Heart left ventricle (tissue), 16 donors: Measurements from ENCODE around the gene HBEGF. TPM values are rescaled to one million over a fixed set of nuclear protein-coding genes. Genes with fewer than 3 reads are reported as not detected.
A peak's percentile ranks its signal among the peaks of the same experiment; 100 is the strongest.

Experiments
- ATAC-seq, 4 donors: fragments of 200-7000 bp; cut with Tn5 transposase; one replicate each; pipeline ENCODE4 v1.9.1; 2020 to 2022; ENCODE audit warnings: moderate library complexity in 4 of 4, mild to moderate bottlenecking in 3 of 4, moderate number of reproducible peaks in 1 of 4
- DNase-seq, 5 donors: peaks; one replicate each; pipeline ENCODE4 v3.0.0-alpha.2; 2020
- H3K27ac ChIP-seq, 12 donors: fragments of 200-600 bp; sonication (generic) in 4 of 12; one replicate each; pipeline versions ENCODE4 v1.5.0 to v1.8.0; 2016 to 2022; ENCODE audit warnings: mild to moderate bottlenecking in 2 of 12
- H3K27me3 ChIP-seq, 9 donors: fragments of 200-600 bp; sonication (generic) in 2 of 9; one replicate each; pipeline versions ENCODE4 v1.5.1 to v1.8.0; 2016 to 2022; ENCODE audit warnings: mild to moderate bottlenecking in 3 of 9
- H3K36me3 ChIP-seq, 9 donors: fragments of 200-600 bp; sonication (generic) in 2 of 9; one replicate each; pipeline versions ENCODE4 v1.5.0 to v1.8.0; 2018 to 2022; ENCODE audit warnings: mild to moderate bottlenecking in 2 of 9
- H3K4me1 ChIP-seq, 12 donors: fragments of 200-600 bp; sonication (generic) in 4 of 12; one replicate each; pipeline versions ENCODE4 v1.5.0 to v1.8.0; 2016 to 2022; ENCODE audit warnings: mild to moderate bottlenecking in 3 of 12
- H3K4me3 ChIP-seq, 12 donors: fragments of 200-600 bp; sonication (generic) in 4 of 12; one replicate each; pipeline versions ENCODE4 v1.5.0 to v1.8.0; 2017 to 2022; ENCODE audit warnings: mild to moderate bottlenecking in 9 of 12, moderate library complexity in 4 of 12
- H3K9me3 ChIP-seq, 12 donors: fragments of 200-600 bp; sonication (generic) in 4 of 12; one replicate each; pipeline versions ENCODE4 v1.5.0 to v1.8.0; 2016 to 2022; ENCODE audit warnings: mild to moderate bottlenecking in 1 of 12
- CTCF ChIP-seq, 12 donors: fragments of 200-600 bp; sonication (generic) in 4 of 12; IDR thresholded peaks; one replicate each; pipeline versions ENCODE4 v1.5.0 to v1.8.0; 2018 to 2022; ENCODE audit warnings: antibody characterized with exemption in 12 of 12, mild to moderate bottlenecking in 5 of 12
- POLR2A ChIP-seq, 2 donors: fragments of 450-650 bp; IDR thresholded peaks; one replicate each; pipeline ENCODE4 v1.6.1; 2017; ENCODE audit warnings: antibody characterized with exemption in 2 of 2, mild to moderate bottlenecking in 2 of 2, moderate library complexity in 2 of 2
- WGBS, 4 donors: extraction: QIAGEN DNeasy Blood & Tissue Kit in 2 of 4; methylation state at CpG; one replicate each; pipeline versions ENCODE4 v1.1.5 to v1.1.7; 2013 to 2018; 5-methylcytosine and 5-hydroxymethylcytosine counted together
- intact Hi-C, 10 donors: fragments of 100-400 bp; cut with DNase I; formaldehyde crosslinking; loops; one replicate each; pipeline versions ENCODE4 v1.11.1 to v1.14.2; 2022
- polyA plus RNA-seq, 2 donors: library from polyadenylated mRNA; stranded (reverse); fragments of 200-250 nt; gene quantifications; one replicate each; pipeline ENCODE4 v1.2.3, GENCODE V29; 2013
- total RNA-seq, 9 donors: library from RNA; depleted of rRNA in 2 of 9; stranded (reverse); fragments of >200 nt in 2 of 9; fragmentation: NEBNext Ultra II Directional in 3 of 9; extraction: Animal tissue kit (Norgen Biotek cat#: 25700) in 3 of 9; gene quantifications; one replicate each; pipeline versions ENCODE4 v1.1.0 to v1.2.4, GENCODE V29; 2016 to 2023
- donor health status: ischemic (EF 13 %, LVEDD 7.1; RV severe dilation, severe dysfunction).
- donor health status: healthy with polysubstance abuse.
- donor health status: DM: no; HTN: yes; CAD: no.
- donor health status: DM: no; HTN: no; CAD: no.
- donor health status: ischemic (EF 25% LVEDD 6.9; RV normal size, moderate dysfunction).
- donor health status: ischemic (EF 25% LVEDD 5.7; RV mildly dilated, moderate dysfunction).
- donor health status: healthy.
- donor health status: DM: yes; HTN: yes; CAD: no.
- donor health status: ischemic (EF 35%, LVEDD 5.7; RV mildly dilated, moderate dysfunction).
- donor health status: nonischemic (EF 11% LVEDD 7.7; RV severe dilation, severe dysfunction).
- donor health status: DM: yes; HTN: yes; CAD: no.
- donor health status: PGD.
- donor health status: ischemic (EF 29% LVEDD 5.4; RV normal size, mild dysfunction).
- donor health status: nonischemic (EF 23%, LVEDD 6.1; RV moderate dilation, normal function).

The HBEGF gene
- total and polyA plus RNA-seq, 11 donors = 18.2 to 60.1 (median 34.9) TPM

DNA sequence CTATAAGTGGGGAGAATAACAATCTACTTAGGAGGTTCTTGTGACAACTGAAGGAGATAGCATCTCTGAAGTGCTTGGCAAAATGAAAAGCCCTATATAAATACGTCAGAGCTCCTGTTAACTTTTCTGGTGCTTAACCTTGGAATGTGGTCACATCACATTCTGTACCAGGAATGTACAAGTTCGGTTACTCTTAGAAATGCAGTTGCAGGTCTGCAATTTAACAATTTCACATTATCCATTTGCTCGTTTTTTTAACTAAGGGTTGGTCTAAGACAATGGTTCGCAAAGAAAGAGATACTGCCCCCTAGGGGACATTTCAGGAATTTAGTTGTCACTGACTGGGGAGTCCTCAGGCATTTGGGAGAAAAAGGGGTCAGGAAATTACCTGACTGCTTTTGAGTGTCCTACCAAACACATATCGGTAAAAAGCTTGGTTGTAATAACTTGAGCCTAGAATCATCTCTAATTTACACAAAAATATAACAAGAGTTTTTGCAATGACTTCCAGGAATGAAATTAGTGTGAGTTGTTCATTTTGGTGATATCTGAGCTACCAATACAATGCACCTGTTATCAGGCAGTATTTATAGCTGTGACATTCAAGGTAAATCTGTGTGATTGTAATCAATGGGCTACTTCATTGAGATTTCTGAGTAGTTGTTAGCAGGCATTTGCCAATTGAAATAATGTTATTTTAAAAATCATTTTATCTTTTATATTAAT, 5.4 kb upstream of the HBEGF start:
- intact Hi-C loops = loop anchor here in 7 of 10 donors (1.0 to 10.0 kb wide), 7 partner anchors 107 to 277 kb away; no protein-coding TSS in a partner anchor
- peak in 2 of 5 donors; percentile 61 to 62 for DNase-seq
- WGBS, 4 donors = 3 to 5% (median 4%) methylated on average over 5 of the region's 5 CpGs

DNA sequence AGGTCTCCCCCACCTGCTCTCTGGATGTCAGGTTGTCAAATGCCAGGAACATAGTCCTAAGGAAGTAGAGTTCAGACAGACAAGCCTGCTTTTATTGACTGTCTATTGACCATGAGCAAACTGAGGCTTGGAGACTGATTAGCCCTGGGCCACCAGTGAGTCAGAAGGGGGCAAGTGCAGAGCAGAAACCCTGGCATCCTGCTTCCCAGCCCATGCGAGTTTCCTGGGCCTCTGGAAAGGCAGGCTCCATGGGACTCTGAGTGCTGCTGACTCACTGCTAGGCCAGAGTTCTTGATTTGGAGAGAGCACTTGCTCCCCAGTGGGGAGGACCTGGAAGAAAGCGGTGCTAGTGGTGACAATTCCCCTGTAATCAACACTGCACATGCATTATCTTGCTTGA, 2.8 kb upstream of the HBEGF start:
- TF ChIP-seq POLR2A (IDR thresholded peaks at IDR 0.05) (no peak), CTCF (IDR thresholded peaks at IDR 0.05) (no peak)
- peaks cover 3 to 38% (median 27%) of the 10 kb centered on the region in 12 donors for H3K4me1 ChIP-seq
- no peak overlapping the region for H3K4me3 ChIP-seq
- no peak for DNase-seq
- H3K27me3 ChIP-seq = no peaks in the 10 kb centered on the region
- no peaks in the 10 kb centered on the region for H3K36me3 ChIP-seq
- H3K27ac ChIP-seq = no peak overlapping the region
- intact Hi-C loops = loop anchor here in 6 of 10 donors (5.0 to 10.0 kb wide), 5 partner anchors 47 to 274 kb away; partner anchors contain the start of genes PFDN1 (in 3 of the 6) and CYSTM1 (in 1 of the 6)
- 90 to 97% (median 93%) methylated on average over 2 of the region's 2 CpGs for WGBS, 4 donors
- no peaks in the 10 kb centered on the region for H3K9me3 ChIP-seq
- ATAC-seq = no peak

More for the DNA sequence above, 5.4 kb upstream of the HBEGF start:
- Histone ChIP-seq H3K27me3 (no peaks in the 10 kb centered on the region), H3K4me3 (no peak overlapping the region), H3K27ac (no peak overlapping the region), H3K4me1 (peaks cover 0 to 23% (median 15%) of the 10 kb centered on the region in 12 donors), H3K9me3 (no peaks in the 10 kb centered on the region), H3K36me3 (no peaks in the 10 kb centered on the region)
- no peak for TF ChIP-seq POLR2A (IDR thresholded peaks at IDR 0.05)
- TF ChIP-seq CTCF (IDR thresholded peaks at IDR 0.05) = peak; percentile 75 to 97 (median 89)
- peak; percentile 32 to 55 (median 36) for ATAC-seq

- intact Hi-C loops = loop anchor here in 6 of 10 donors (5.0 to 10.0 kb wide), 5 partner anchors 46 to 273 kb away; partner anchors contain the start of genes PFDN1 (in 3 of the 6) and CYSTM1 (in 1 of the 6)
- no peak for ATAC-seq
- H3K4me3 ChIP-seq = no peak overlapping the region
- peaks cover 0 to 10% (median 0%) of the 10 kb centered on the region in 9 donors for H3K36me3 ChIP-seq
- WGBS, 4 donors = 63 to 73% (median 68%) methylated on average over 4 of the region's 4 CpGs
- TF ChIP-seq CTCF (IDR thresholded peaks at IDR 0.05) = no peak
- TF ChIP-seq POLR2A (IDR thresholded peaks at IDR 0.05) = no peak
- H3K27ac ChIP-seq = peak overlapping the region in 11 of 12 donors; percentile 86 to 99 (median 94)
- H3K27me3 ChIP-seq = no peaks in the 10 kb centered on the region
- no peaks in the 10 kb centered on the region for H3K9me3 ChIP-seq
- H3K4me1 ChIP-seq = peaks cover 8 to 49% (median 38%) of the 10 kb centered on the region in 12 donors
- no peak for DNase-seq
Observed at GRCh38 chr5:140348104-140348503, 1.7 kb upstream of the HBEGF start.

DNA sequence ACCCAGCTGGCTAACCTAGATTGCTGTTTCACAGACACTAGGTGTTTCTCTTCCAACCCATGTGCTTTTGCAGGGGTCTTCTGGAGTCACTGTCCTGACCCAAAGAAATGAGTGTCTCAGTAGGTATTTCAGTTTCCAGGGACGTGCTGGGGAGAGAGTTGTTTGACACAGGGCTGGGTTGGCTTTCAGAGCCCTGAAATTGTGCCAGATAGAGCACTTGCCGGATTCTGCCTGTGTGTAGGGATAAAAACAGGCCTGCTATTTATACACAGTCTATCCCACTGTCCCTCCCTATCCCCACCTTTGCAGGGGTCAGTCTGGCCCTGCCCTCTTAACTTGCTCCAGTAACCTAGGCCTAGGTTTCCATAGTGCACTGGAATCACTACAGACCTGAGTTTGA, 957 bp upstream of the HBEGF start:
- peak in 1 of 5 donors; percentile 36 for DNase-seq
- H3K27ac ChIP-seq = peak overlapping the region; percentile 54 to 99 (median 94)
- intact Hi-C loops = loop anchor here in 8 of 10 donors (2.0 to 10.0 kb wide), 9 partner anchors 45 to 273 kb away; partner anchors contain the start of genes PFDN1 (in 3 of the 8) and CYSTM1 (in 2 of the 8)
- WGBS, 4 donors = 7 to 18% (median 14%) methylated on average over 2 of the region's 2 CpGs
- no peaks in the 10 kb centered on the region for H3K27me3 ChIP-seq
- ATAC-seq = peak; percentile 5 to 38 (median 24)
- no peak for TF ChIP-seq POLR2A (IDR thresholded peaks at IDR 0.05)
- TF ChIP-seq CTCF (IDR thresholded peaks at IDR 0.05) = no peak
- no peaks in the 10 kb centered on the region for H3K9me3 ChIP-seq
- H3K4me3 ChIP-seq = peak overlapping the region in 6 of 12 donors; percentile 85 to 99 (median 91)
- H3K36me3 ChIP-seq = peaks cover 0 to 18% (median 2%) of the 10 kb centered on the region in 9 donors
- H3K4me1 ChIP-seq = peaks cover 8 to 57% (median 45%) of the 10 kb centered on the region in 12 donors
